Aorta (tissue), 5 donors: ENCODE results near the gene MPHOSPH10. TPM values are rescaled to one million over a fixed set of nuclear protein-coding genes. Genes with fewer than 3 reads are reported as not detected.
"Not testable (repeated sequence)": the region's sequence is repeated elsewhere in the genome, so short reads cannot be mapped to it uniquely, and the experiment has no call there.

Source experiments
- ATAC-seq: fragments of 200-7000 bp; cut with Tn5 transposase; one replicate; pipeline ENCODE4 v1.9.1; 2022; ENCODE audit warnings: moderate library complexity; ENCODE audit not compliant: low FRiP score
- DNase-seq, 2 donors: peaks; one replicate each; pipeline ENCODE4 v3.0.0-alpha.2; 2020
- H3K27ac ChIP-seq, 2 donors: one replicate each; pipeline ENCODE4 v1.5.1; 2013; ENCODE audit warnings: low read length in 2 of 2, mild to moderate bottlenecking in 2 of 2, moderate library complexity in 2 of 2, control low read depth in 1 of 2, inconsistent platforms in 1 of 2, low read depth in 1 of 2
- H3K27me3 ChIP-seq, 2 donors: one replicate each; pipeline ENCODE4 v1.6.1; 2013; ENCODE audit warnings: control low read depth in 1 of 2, low read length in 1 of 2, mild to moderate bottlenecking in 1 of 2, moderate library complexity in 1 of 2; ENCODE audit not compliant: insufficient read depth in 2 of 2, control insufficient read depth in 1 of 2
- H3K36me3 ChIP-seq, 2 donors: one replicate each; pipeline ENCODE4 v1.6.1; 2013; ENCODE audit warnings: control low read depth in 1 of 2, low read length in 1 of 2, mild to moderate bottlenecking in 1 of 2; ENCODE audit not compliant: insufficient read depth in 2 of 2, control insufficient read depth in 1 of 2
- H3K4me1 ChIP-seq, 2 donors: one replicate each; pipeline ENCODE4 v1.6.1; 2013; ENCODE audit warnings: low read length in 2 of 2, control low read depth in 1 of 2, mild to moderate bottlenecking in 1 of 2, moderate library complexity in 1 of 2; ENCODE audit not compliant: insufficient read depth in 2 of 2, control insufficient read depth in 1 of 2
- H3K4me3 ChIP-seq, 2 donors: one replicate each; pipeline ENCODE4 v1.5.1; 2013; ENCODE audit warnings: low read length in 2 of 2, control low read depth in 1 of 2, mild to moderate bottlenecking in 1 of 2
- H3K9me3 ChIP-seq: one replicate; pipeline ENCODE4 v1.6.1; 2013; ENCODE audit warnings: mild to moderate bottlenecking, low read length; ENCODE audit not compliant: control insufficient read depth
- WGBS, 2 donors: extraction: QIAGEN DNeasy Blood & Tissue Kit; methylation state at CpG; one replicate each; pipeline ENCODE4 v1.1.7; 2013; 5-methylcytosine and 5-hydroxymethylcytosine counted together
- intact Hi-C, 2 donors: fragments of 100-400 bp; cut with DNase I; formaldehyde crosslinking; loops; one replicate each; pipeline versions ENCODE4 v1.14.2 to v1.15.0; 2022
- polyA plus RNA-seq, 2 donors: library from polyadenylated mRNA; stranded (reverse); fragments of 200-250 nt; gene quantifications; one replicate each; pipeline ENCODE4 v1.2.3, GENCODE V29; 2013
- total RNA-seq, 2 donors: library from RNA; stranded (reverse); fragmentation: NEBNext Ultra II Directional; extraction: Animal tissue kit (Norgen Biotek cat#: 25700); gene quantifications; one replicate each; pipeline ENCODE4 v1.2.1, GENCODE V29; 2021
- donor health status: healthy with polysubstance abuse.
- donor health status: Bipolar disorder and iron deficiency.
- donor health status: DM: no; HTN: no; CAD: no.
- donor health status: DM: no; HTN: no; CAD: no.
- donor health status: DM: yes; HTN: yes; CAD: no.

The MPHOSPH10 gene
- total and polyA plus RNA-seq, 4 donors: 19.8 to 29.7 (median 25.7) TPM

DNA sequence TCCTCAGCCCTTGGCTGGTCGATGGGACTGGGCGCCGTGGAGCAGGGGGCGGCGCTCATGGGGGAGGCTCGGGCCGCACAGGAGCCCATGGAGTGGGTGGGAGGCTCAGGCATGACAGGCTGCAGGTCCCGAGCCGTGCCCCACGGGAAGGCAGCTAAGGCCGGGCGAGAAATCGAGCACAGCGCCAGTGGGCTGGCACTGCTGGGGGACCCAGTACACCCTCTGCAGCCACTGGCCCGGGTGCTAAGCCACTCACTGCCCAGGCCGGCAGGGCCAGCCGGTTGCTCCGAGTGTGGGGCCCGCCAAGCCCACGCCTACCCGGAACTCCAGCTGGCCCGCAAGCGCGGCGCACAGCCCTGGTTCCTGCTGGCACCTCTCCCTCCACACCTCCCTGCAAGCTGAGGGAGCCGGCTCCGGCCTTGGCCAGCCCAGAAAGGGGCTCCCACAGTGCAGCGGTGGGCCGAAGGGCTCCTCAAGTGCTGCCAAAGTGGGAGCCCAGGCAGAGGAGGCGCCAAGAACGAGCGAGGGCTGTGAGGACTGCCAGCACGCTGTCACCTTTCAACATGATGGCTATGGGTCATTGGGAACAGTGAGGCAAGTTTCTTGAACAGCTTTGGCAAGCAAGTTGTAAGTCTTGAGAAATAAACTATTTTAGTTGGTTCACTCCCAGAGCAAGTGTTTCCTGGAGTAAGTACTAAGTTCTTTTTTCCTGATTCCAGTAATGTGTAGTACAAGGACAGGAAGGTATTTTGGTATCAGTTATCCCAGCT is 37.8 kb upstream of the MPHOSPH10 start:
- 35 to 37% methylated on average over 33 of the region's 33 CpGs for WGBS, 2 donors
- H3K27ac ChIP-seq, H3K4me1 ChIP-seq, intact Hi-C loops, H3K9me3 ChIP-seq, H3K4me3 ChIP-seq, H3K36me3 ChIP-seq, H3K27me3 ChIP-seq: not testable (repeated sequence)
- ATAC-seq (peak; percentile 56), DNase-seq (peak in 1 of 2 donors; percentile 61)

DNA sequence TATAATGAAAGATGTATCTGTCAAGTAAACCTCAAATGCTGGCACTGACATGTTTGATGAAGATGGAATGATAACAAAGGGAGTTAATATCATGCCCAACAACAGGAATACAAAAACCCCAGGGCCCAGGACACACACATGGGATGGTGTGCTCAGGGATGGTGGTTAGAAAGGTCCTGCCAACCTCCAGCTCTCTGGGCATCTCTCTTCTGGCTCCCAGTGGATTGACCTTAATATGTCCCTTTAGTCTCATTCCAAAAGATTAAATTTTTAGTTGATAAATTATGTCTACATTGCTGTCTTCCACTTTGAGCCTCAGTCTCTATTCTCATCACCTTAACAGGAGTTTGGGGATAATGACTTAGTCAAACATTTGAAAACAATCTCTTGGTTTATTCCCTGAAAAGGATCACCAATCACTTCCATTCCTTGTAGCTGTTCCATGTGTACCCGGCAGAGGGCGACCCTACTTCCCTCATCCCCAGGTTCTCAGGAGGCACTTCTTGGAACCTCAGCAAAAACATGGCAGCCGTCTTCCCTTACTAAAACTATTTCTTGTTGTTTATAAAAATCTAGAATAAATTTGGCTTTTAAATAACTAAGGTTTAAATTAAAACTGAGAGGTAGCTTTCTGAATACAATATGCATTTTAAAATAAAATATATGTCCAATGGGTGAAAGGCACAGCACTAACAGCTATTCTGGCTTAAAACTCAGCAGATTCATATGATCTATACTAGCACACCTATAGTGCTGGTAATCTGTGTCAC is 30.1 kb upstream of the MPHOSPH10 start:
- no peaks in the 10 kb centered on the region for H3K27me3 ChIP-seq
- no peak for ATAC-seq
- DNase-seq: peak in 1 of 2 donors; percentile 63
- no peaks in the 10 kb centered on the region for H3K9me3 ChIP-seq
- WGBS, 2 donors: 10% methylated on average over 3 of the region's 3 CpGs
- H3K4me1 ChIP-seq: no peaks in the 10 kb centered on the region
- intact Hi-C loops: no loop called here
- H3K27ac ChIP-seq: no peak overlapping the region
- no peak overlapping the region for H3K4me3 ChIP-seq
- no peaks in the 10 kb centered on the region for H3K36me3 ChIP-seq

DNA sequence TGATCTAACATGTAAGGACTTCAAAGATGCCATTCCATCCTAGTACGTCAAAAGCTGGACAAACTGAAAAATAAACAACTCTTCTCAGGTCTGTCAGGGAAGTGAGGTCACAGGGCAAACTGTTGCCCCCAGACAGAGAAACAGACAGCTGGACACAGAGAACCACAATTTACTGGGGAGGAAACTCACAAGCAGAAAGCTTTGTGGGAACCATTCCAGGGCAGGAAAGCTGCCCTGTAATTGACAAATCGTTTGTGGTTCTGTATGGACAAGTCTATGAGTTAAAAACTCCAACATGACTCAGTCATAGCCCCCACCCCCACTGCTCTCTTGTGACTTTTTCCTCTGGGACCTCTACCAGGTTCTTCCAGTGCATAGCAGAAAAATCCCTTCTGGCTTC is 28.8 kb upstream of the MPHOSPH10 start:
- Histone ChIP-seq H3K9me3 (no peaks in the 10 kb centered on the region), H3K36me3 (no peaks in the 10 kb centered on the region), H3K27ac (no peak overlapping the region), H3K4me3 (no peak overlapping the region), H3K27me3 (no peaks in the 10 kb centered on the region), H3K4me1 (no peaks in the 10 kb centered on the region)
- no peak for DNase-seq
- no peak for ATAC-seq
- intact Hi-C loops: no loop called here
- WGBS, 2 donors: 26 to 31% methylated on average over 2 of the region's 2 CpGs

DNA sequence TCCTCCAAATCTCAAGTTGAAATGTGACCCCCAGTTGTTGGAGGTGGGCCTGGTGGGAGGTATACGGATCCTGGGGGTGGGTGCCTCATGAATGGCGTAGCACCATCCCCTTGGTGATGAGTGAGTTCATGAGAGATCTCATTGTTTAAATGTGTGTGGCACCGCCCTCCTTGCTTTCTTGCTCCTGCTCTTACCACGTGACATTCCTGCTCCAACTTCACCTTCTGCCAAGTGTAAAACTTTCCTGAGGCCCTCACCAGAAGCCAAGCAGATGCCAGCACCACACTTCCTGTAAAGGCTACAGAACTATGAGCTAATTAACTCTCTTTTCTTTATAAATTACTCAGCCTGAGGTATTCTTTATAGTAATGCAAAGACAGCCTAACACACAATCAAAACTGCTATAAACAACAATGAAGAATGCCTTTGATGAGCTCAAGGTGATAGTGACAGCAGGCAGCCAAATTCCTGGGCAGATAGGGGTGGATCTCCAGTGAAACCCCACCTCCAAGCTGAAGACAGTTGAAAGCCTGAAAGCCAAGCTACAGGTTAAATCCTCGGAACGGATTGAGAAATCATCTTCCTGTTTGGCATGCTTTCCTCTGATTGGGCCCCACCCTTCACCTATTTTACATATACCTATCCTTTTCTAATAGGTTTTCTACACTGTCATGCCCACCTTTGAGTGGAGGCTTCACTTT is 27.3 kb upstream of the MPHOSPH10 start:
- no peak overlapping the region for H3K4me3 ChIP-seq
- 76 to 77% methylated on average over 6 of the region's 6 CpGs for WGBS, 2 donors
- no peaks in the 10 kb centered on the region for H3K36me3 ChIP-seq
- intact Hi-C loops: no loop called here
- no peaks in the 10 kb centered on the region for H3K4me1 ChIP-seq
- DNase-seq (no peak), ATAC-seq (no peak)
- no peaks in the 10 kb centered on the region for H3K27me3 ChIP-seq
- no peaks in the 10 kb centered on the region for H3K9me3 ChIP-seq
- H3K27ac ChIP-seq: no peak overlapping the region

DNA sequence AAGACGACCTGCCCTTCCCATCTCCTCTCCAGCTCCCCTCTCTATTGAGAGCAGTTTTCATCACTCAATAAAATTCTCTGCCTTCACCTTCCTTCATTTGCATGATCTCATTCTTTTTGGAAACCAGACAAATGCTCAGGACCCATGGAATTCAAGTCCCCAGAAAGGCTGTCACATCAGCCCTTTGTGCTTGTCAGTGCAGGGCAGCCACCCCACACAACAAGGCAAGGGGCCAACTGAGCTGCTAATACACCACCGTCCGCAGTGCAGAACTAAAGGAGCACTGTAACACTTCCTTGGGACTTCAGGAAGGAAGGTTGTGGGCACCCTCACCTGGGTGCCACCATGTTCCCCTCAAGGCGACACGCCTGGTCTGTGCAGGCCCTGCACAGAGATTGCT is 26.6 kb upstream of the MPHOSPH10 start:
- Histone ChIP-seq H3K9me3 (no peaks in the 10 kb centered on the region), H3K36me3 (no peaks in the 10 kb centered on the region), H3K4me1 (no peaks in the 10 kb centered on the region)

DNA sequence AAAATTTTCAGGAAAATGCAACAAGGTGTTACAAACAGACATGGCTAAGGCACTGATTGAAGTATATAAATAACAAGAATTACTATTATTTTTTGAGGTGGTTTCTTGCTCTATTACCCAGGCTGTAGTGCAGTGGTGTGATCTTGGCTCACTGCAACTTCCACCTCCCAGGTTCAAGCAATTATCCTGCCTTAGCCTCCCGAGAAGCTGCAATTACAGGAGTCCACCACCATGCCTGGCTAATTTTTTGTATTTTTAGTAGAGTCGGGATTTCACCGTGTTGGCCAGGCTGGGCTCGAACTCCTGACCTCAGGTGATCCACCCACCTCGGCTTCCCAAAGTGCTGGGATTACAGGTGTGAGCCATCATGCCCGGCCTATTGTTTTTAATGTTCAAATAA is 24.0 kb upstream of the MPHOSPH10 start:
- DNase-seq, H3K9me3 ChIP-seq, H3K36me3 ChIP-seq, H3K27me3 ChIP-seq, H3K27ac ChIP-seq, ATAC-seq, H3K4me3 ChIP-seq, H3K4me1 ChIP-seq, intact Hi-C loops: not testable (repeated sequence)
- WGBS, 2 donors: 87 to 90% methylated on average over 6 of the region's 6 CpGs

More for the DNA sequence above, 26.6 kb upstream of the MPHOSPH10 start:
- no peak for DNase-seq
- Histone ChIP-seq H3K27ac (no peak overlapping the region), H3K4me3 (no peak overlapping the region), H3K27me3 (no peaks in the 10 kb centered on the region)
- intact Hi-C loops: no loop called here
- no peak for ATAC-seq
- WGBS, 2 donors: 88 to 89% methylated on average over 5 of the region's 5 CpGs

DNA sequence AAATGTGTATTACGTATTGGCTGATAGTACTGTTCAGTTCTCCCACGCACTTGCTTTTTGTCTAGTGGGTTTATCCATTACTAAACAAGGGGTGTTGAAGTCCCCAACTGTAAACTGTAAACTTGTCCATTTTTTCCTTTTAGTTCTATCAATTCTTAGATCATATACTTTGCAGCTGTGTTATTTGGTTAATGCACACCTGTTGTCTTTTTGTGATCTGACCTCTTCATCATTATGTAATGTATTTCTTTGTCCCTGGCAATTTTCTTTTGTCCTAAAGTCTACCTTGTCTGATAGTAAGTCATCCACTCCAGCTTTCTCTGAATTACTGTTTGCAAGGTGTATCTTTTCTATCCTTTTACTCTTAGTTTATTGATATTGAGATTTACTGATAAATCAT is 22.3 kb upstream of the MPHOSPH10 start:
- intact Hi-C loops: no loop called here
- ATAC-seq: no peak
- no peaks in the 10 kb centered on the region for H3K27me3 ChIP-seq

DNA sequence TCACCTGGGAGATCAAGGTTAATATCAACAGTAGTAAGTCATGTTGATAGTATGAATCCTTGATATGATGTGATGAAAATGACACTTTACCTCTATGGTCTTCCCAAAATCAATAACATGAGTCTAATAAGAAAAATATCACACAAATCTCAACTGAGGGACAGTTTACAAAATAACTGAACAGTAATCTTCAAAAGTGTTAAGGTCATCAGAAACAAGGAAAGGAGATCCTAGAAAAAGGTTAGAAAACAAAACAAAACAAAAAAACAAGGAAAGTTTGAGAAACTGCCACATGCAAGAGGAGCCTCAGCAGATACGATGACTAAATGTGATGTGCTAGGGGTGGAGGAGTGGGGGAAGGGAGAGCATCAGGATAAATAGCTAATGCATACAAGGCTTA is 16.6 kb upstream of the MPHOSPH10 start:
- no peak overlapping the region for H3K4me3 ChIP-seq
- DNase-seq (no peak), ATAC-seq (no peak)
- no peaks in the 10 kb centered on the region for H3K9me3 ChIP-seq
- H3K27me3 ChIP-seq: no peaks in the 10 kb centered on the region
- intact Hi-C loops: no loop called here
- H3K27ac ChIP-seq: no peak overlapping the region
- 89 to 92% methylated on average over 1 of the region's 1 CpG for WGBS, 2 donors
- H3K36me3 ChIP-seq: peaks cover 3 to 7% of the 10 kb centered on the region in 2 donors
- no peaks in the 10 kb centered on the region for H3K4me1 ChIP-seq

More for the DNA sequence above, 22.3 kb upstream of the MPHOSPH10 start:
- no peak overlapping the region for H3K27ac ChIP-seq
- H3K4me3 ChIP-seq: no peak overlapping the region
- no peak for DNase-seq
- H3K4me1 ChIP-seq: no peaks in the 10 kb centered on the region
- WGBS, 2 donors: 78 to 84% methylated on average over 2 of the region's 2 CpGs
- peaks cover 3% of the 10 kb centered on the region in 2 donors for H3K36me3 ChIP-seq
- no peaks in the 10 kb centered on the region for H3K9me3 ChIP-seq
